AG09319 (cell line): ENCODE measurements around the gene KCNC1.

Source experiments
- DNase-seq: peaks from one replicate; pipeline ENCODE4 v3.0.0-alpha.2; 2010; ENCODE audit warnings: low read depth; ENCODE audit errors: extremely low read depth
- CTCF ChIP-seq: IDR thresholded peaks from 2 replicates; pipeline ENCODE4 v1.5.1; 2011; ENCODE audit warnings: low read depth, mild to moderate bottlenecking, inconsistent platforms, low read length, moderate library complexity

KCNC1 gene

GRCh38 chr11:17721242-17721999, 13.2 kb upstream of the KCNC1 start:
- no peak for TF ChIP-seq CTCF
- DNase-seq: no peak

- TF ChIP-seq CTCF: peak; percentile 35
- no peak for DNase-seq
Measured at GRCh38 chr11:17722000-17722643, 12.5 kb upstream of the KCNC1 start.

- TF ChIP-seq CTCF: no peak
Measured at GRCh38 chr11:17724020-17724908, 10.3 kb upstream of the KCNC1 start.

GRCh38 chr11:17725174-17725573, 9.4 kb upstream of the KCNC1 start:
- no peak for DNase-seq
- no peak for TF ChIP-seq CTCF

More at GRCh38 chr11:17724020-17724908, 10.3 kb upstream of the KCNC1 start:
- DNase-seq: no peak

GRCh38 chr11:17730137-17730536, 4.4 kb upstream of the KCNC1 start:
- no peak for TF ChIP-seq CTCF
- no peak for DNase-seq

- TF ChIP-seq CTCF: peak; percentile 98
- DNase-seq: peak; percentile 28
Measured at GRCh38 chr11:17730608-17731462, 3.7 kb upstream of the KCNC1 start.
